ENCODE data around the gene ATG7. TPM values are rescaled to one million over a fixed set of nuclear protein-coding genes. Genes with fewer than 3 reads are reported as not detected.
"Not testable (repeated sequence)": the region's sequence is repeated elsewhere in the genome, so short reads cannot be mapped to it uniquely, and the experiment has no call there.

Gene ATG7
- polyA plus RNA-seq, 2 of the 4 experiments (the other 2 are of a cell fraction): 27.2 to 41.2 TPM

DNA sequence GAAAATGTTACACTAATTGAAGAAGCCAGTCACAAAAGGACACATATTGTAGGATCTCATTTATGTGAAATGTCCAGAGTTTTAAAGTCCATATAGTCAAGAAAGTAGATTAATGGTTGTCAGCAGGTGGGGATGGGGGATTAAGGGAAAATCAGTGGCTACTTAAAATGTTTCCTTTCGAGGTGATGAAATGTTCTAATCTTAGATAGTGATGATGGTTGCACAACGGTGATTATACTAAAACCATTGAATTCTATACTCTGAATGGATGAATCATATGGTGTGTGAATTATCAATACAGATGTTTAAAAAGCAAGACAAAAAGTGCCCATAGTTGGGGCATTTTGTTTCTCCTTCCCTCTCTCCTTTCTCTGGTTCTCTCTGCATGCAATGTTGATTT is 164.6 kb downstream of the ATG7 start:
- no peak overlapping the region for H3K4me2 ChIP-seq
- H3K4me1 ChIP-seq: no peaks in the 10 kb centered on the region
- DNase-seq (ENCODE audit: low read depth in 1 of 2, low spot score in 1 of 2) (no peak), FAIRE-seq (no peak), ATAC-seq (no peak)
- no peak overlapping the region for H3K4me3 ChIP-seq
- TF ChIP-seq, protein P1, sequence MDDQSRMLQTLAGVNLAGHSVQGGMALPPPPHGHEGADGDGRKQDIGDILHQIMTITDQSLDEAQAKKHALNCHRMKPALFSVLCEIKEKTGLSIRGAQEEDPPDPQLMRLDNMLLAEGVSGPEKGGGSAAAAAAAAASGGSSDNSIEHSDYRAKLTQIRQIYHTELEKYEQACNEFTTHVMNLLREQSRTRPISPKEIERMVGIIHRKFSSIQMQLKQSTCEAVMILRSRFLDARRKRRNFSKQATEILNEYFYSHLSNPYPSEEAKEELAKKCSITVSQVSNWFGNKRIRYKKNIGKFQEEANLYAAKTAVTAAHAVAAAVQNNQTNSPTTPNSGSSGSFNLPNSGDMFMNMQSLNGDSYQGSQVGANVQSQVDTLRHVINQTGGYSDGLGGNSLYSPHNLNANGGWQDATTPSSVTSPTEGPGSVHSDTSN (IDR thresholded peaks at IDR 0.05): no peak
- TF ChIP-seq EHMT2 (IDR thresholded peaks at IDR 0.05; ENCODE audit: low read depth): no peak
- TF ChIP-seq RARB (CRISPR knock-in tag; IDR thresholded peaks at IDR 0.05): no peak
- TF ChIP-seq NFE2L2 (conservative IDR thresholded peaks at IDR 0.05; ENCODE audit: low read length): no peak
- TF ChIP-seq BHLHE40 (IDR thresholded peaks at IDR 0.05; ENCODE audit: low read depth, low read length): no peak
- TF ChIP-seq FOSL2 (IDR thresholded peaks at IDR 0.05): no peak
- TF ChIP-seq FOSL2 (CRISPR knock-in tag; IDR thresholded peaks at IDR 0.05): no peak
- no peak for TF ChIP-seq NR3C1 (IDR thresholded peaks at IDR 0.05)
- TF ChIP-seq, protein P2, sequence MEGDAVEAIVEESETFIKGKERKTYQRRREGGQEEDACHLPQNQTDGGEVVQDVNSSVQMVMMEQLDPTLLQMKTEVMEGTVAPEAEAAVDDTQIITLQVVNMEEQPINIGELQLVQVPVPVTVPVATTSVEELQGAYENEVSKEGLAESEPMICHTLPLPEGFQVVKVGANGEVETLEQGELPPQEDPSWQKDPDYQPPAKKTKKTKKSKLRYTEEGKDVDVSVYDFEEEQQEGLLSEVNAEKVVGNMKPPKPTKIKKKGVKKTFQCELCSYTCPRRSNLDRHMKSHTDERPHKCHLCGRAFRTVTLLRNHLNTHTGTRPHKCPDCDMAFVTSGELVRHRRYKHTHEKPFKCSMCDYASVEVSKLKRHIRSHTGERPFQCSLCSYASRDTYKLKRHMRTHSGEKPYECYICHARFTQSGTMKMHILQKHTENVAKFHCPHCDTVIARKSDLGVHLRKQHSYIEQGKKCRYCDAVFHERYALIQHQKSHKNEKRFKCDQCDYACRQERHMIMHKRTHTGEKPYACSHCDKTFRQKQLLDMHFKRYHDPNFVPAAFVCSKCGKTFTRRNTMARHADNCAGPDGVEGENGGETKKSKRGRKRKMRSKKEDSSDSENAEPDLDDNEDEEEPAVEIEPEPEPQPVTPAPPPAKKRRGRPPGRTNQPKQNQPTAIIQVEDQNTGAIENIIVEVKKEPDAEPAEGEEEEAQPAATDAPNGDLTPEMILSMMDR (IDR thresholded peaks at IDR 0.05): no peak
- TF ChIP-seq RFX5 (IDR thresholded peaks at IDR 0.05): no peak
- TF ChIP-seq CBX8 (IDR thresholded peaks at IDR 0.05): no peak
- TF ChIP-seq HOXA7 (CRISPR knock-in tag; IDR thresholded peaks at IDR 0.05): no peak
- TF ChIP-seq ZSCAN20 (CRISPR knock-in tag; IDR thresholded peaks at IDR 0.05): no peak
- TF ChIP-seq JUNB (IDR thresholded peaks at IDR 0.05): no peak
- no peak for TF ChIP-seq ZFP36 (IDR thresholded peaks at IDR 0.05; ENCODE audit: borderline replicate concordance, partially characterized antibody)
- no peak for TF ChIP-seq HOXB5 (CRISPR knock-in tag; IDR thresholded peaks at IDR 0.05)
- no peak for TF ChIP-seq SREBF2 (IDR thresholded peaks at IDR 0.05)
- no peak for TF ChIP-seq PHF8 (IDR thresholded peaks at IDR 0.05; ENCODE audit: borderline replicate concordance, low read depth)
- TF ChIP-seq POLR2AphosphoS2 (conservative IDR thresholded peaks at IDR 0.05; ENCODE audit: low read length): no peak
- CTCF ChIA-PET: interaction anchor here (1.2 kb wide), 1 partner anchor 16 kb away, joined by 3 read pairs; no protein-coding TSS in a partner anchor
- POLR2A ChIA-PET: no interaction called here
- no peaks in the 10 kb centered on the region for H3K9me3 ChIP-seq
- no peak overlapping the region for H3K27ac ChIP-seq
- 89% methylated on average over 2 of the region's 2 CpGs for WGBS (ENCODE audit: missing lambda C conversion rate)

DNA sequence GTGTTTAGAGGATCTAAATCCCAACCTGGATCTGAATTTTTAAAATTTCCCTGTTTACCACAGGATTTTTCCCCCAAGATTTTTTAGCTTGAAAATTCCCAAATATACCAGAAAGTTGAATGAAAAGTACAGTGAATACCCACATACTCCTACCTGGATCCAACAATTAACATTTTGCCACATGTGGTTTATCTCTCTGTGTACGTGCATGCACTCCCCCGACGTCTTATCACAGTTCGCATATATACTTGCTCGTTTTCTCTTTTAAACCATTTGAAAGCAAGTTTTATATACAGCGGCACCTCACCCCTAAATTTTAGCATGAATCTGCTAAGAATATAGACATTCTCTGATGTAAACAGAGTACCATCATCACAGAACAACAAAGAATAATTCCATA is 165.3 kb downstream of the ATG7 start:
- H3K4me1 ChIP-seq: no peaks in the 10 kb centered on the region
- DNase-seq (ENCODE audit: low read depth in 1 of 2, low spot score in 1 of 2) (no peak), FAIRE-seq (no peak), ATAC-seq (no peak)
- no peak overlapping the region for H3K4me3 ChIP-seq
- POLR2A ChIA-PET: no interaction called here
- H3K4me2 ChIP-seq: no peak overlapping the region
- H3K9me3 ChIP-seq: no peaks in the 10 kb centered on the region
- H3K27ac ChIP-seq: no peak overlapping the region
- WGBS (ENCODE audit: missing lambda C conversion rate): 96% methylated on average over 6 of the region's 6 CpGs
- TF ChIP-seq SMC3 (IDR thresholded peaks at IDR 0.05): no peak
- TF ChIP-seq KDM5A (IDR thresholded peaks at IDR 0.05): no peak
- no peak for TF ChIP-seq CBX8 (IDR thresholded peaks at IDR 0.05)
- CTCF ChIA-PET: interaction anchor here (1.2 kb wide), 1 partner anchor 16 kb away, joined by 3 read pairs; no protein-coding TSS in a partner anchor

DNA sequence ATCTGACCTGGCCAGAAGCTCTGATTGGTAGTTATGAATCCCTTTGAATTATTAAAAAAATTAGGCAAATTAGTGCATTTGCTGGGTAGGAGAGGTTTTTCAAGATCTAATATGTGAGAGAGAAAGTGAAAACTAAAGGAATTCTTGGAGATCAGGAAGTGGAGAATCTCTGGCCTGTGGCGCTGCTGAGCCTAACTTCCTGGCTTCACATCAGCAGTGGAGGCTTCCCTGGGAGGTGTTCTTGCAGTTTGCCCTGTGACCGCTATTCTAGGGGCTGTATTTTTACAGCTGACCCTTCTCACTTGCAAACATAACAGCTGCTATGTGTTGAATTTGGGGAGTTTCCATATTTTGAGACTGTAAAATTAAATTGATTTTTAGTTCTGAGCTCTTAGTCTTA is 166.4 kb downstream of the ATG7 start:
- no peak overlapping the region for H3K27ac ChIP-seq
- no peaks in the 10 kb centered on the region for H3K9me3 ChIP-seq
- FAIRE-seq (no peak), DNase-seq (ENCODE audit: low read depth in 1 of 2, low spot score in 1 of 2) (no peak), ATAC-seq (no peak)
- CTCF ChIA-PET: interaction anchor here (1.5 kb wide), 1 partner anchor 17 kb away, joined by 4 read pairs; no protein-coding TSS in a partner anchor
- H3K4me3 ChIP-seq: no peak overlapping the region
- H3K4me1 ChIP-seq: no peaks in the 10 kb centered on the region
- H3K4me2 ChIP-seq: no peak overlapping the region
- no peak for TF ChIP-seq JUNB (IDR thresholded peaks at IDR 0.05)
- WGBS (ENCODE audit: missing lambda C conversion rate): 90% methylated on average over 2 of the region's 2 CpGs
- POLR2A ChIA-PET: no interaction called here

DNA sequence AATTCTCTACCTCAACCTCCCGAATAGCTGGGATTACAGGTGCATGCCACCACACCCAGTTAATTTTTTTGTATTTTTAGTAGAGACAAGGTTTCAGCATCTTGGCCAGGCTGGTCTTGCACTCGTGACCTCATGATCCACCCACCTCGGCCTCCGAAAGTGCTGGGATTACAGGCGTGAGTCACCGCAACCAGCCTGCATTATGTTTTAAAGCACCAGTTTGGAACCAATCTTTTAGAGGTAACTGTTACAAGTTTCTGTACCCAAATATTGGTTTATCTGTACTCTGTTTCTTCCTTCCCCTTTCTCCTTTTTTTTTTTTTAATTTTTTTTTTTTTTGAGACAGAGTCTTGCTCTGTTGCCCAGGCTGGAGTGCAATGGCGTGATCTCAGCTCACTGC is 169.1 kb downstream of the ATG7 start:
- H3K4me3 ChIP-seq; POLR2A ChIA-PET; H3K4me1 ChIP-seq; DNase-seq (ENCODE audit: low read depth in 1 of 2, low spot score in 1 of 2); H3K9me3 ChIP-seq; CTCF ChIA-PET; H3K27ac ChIP-seq; FAIRE-seq; ATAC-seq; H3K4me2 ChIP-seq: not testable (repeated sequence)
- WGBS (ENCODE audit: missing lambda C conversion rate): 85% methylated on average over 7 of the region's 7 CpGs

All from A549 (cell line).